Endothelial cell of umbilical vein (primary cell): Measurements from ENCODE around the gene DHRS4. TPM values are rescaled to one million over a fixed set of nuclear protein-coding genes. Genes with fewer than 3 reads are reported as not detected.

ENCODE experiments used
- BruUV-seq: library from RNA; stranded (reverse); fragments of 400-500 nt; replicated peaks from 2 replicates; lab custom pipeline; 2021; lab: Mats Ljungman, UMichigan
- CTCF ChIA-PET: fragments of 300-600, 350-600 bp; sonication (Branson Sonifier 250); formaldehyde crosslinking; loops from one replicate; lab custom pipeline; 2021; ENCODE audit warnings: antibody characterized with exemption, inconsistent platforms; lab: Charles Lee
- POLR2A ChIA-PET: fragments of 300-600, 350-600 bp; sonication (Branson Sonifier 250); formaldehyde crosslinking; loops from one replicate; lab custom pipeline; 2021; ENCODE audit warnings: antibody characterized with exemption, inconsistent platforms; lab: Charles Lee
- DNase-seq: peaks from one replicate; pipeline ENCODE4 v3.0.0-alpha.2; 2011; ENCODE audit warnings: low read depth, low spot score
- FAIRE-seq: peaks from 2 replicates; lab custom pipeline; 2011; peaks lifted over from hg19 to GRCh38; lab: Jason Lieb, UNC
- H2AFZ ChIP-seq: 2 replicates; pipeline ENCODE4 v1.6.0; 2012; ENCODE audit warnings: low read depth, low read length, control low read depth, inconsistent platforms
- H3K27ac ChIP-seq: 2 replicates; pipeline ENCODE4 v1.5.1; 2011; ENCODE audit warnings: low read depth, mild to moderate bottlenecking, control low read depth, low read length, moderate library complexity; ENCODE audit not compliant: insufficient read depth
- H3K27me3 ChIP-seq, 2 experiments: 2 replicates each; pipeline versions ENCODE4 v1.6.0 to v1.6.1; 2011; ENCODE audit warnings: low read length in 2 of 2, mixed read lengths in 1 of 2; ENCODE audit not compliant: control insufficient read depth in 2 of 2, insufficient read depth in 2 of 2
- H3K36me3 ChIP-seq, 2 experiments: 2 replicates in 1 of 2; 3 replicates in 1 of 2; pipeline ENCODE4 v1.5.1; 2011; ENCODE audit warnings: low read length in 2 of 2, mild to moderate bottlenecking in 1 of 2, moderate library complexity in 1 of 2; ENCODE audit not compliant: control insufficient read depth in 2 of 2, insufficient read depth in 2 of 2; ENCODE audit errors: extremely low read depth in 1 of 2
- H3K4me1 ChIP-seq: 3 replicates; pipeline ENCODE4 v1.5.1; 2011; ENCODE audit warnings: mild to moderate bottlenecking, low read length; ENCODE audit not compliant: control insufficient read depth, insufficient read depth; ENCODE audit errors: extremely low read depth
- H3K4me2 ChIP-seq: 2 replicates; pipeline ENCODE4 v1.6.1; 2011; ENCODE audit warnings: low read length, control low read depth, mixed read lengths; ENCODE audit not compliant: insufficient read depth
- H3K4me3 ChIP-seq, 3 experiments: fragments of 200-600 bp in 1 of 3; sonication (generic), shearing (Covaris generic) in 1 of 3; replicated peaks in 1 of 3; 2 replicates each; pipeline ENCODE4 v1.5.1; 2011 to 2016; ENCODE audit warnings: control low read depth in 3 of 3, low read length in 3 of 3, mild to moderate bottlenecking in 2 of 3, inconsistent platforms in 1 of 3, low read depth in 1 of 3, moderate library complexity in 1 of 3; ENCODE audit not compliant: insufficient read depth in 1 of 3
- H3K79me2 ChIP-seq: 2 replicates; pipeline ENCODE4 v1.6.0; 2012; ENCODE audit warnings: low read length, inconsistent platforms; ENCODE audit not compliant: control insufficient read depth, insufficient read depth
- H3K9ac ChIP-seq: replicated peaks from 2 replicates; pipeline ENCODE3; 2011; ENCODE audit warnings: low read length, control low read depth; ENCODE audit not compliant: insufficient read depth; ENCODE audit errors: extremely low read depth
- H3K9me1 ChIP-seq: replicated peaks from 3 replicates; pipeline ENCODE4 v1.6.0; 2011; ENCODE audit warnings: mild to moderate bottlenecking, low read length; ENCODE audit not compliant: control insufficient read depth, insufficient read depth; ENCODE audit errors: extremely low read depth
- H3K9me3 ChIP-seq: replicated peaks from 2 replicates; pipeline ENCODE4 v1.5.1; 2012; ENCODE audit warnings: low read length, inconsistent platforms; ENCODE audit not compliant: control insufficient read depth, insufficient read depth
- H4K20me1 ChIP-seq: replicated peaks from 2 replicates; pipeline ENCODE3; 2011; ENCODE audit warnings: mild to moderate bottlenecking, low read length; ENCODE audit not compliant: control insufficient read depth, insufficient read depth; ENCODE audit errors: extremely low read depth
- CTCF ChIP-seq, 2 donors: IDR thresholded peaks; 1 replicate in 1 of 2; 2 replicates in 1 of 2; pipeline ENCODE4 v1.5.1; 2011; ENCODE audit warnings: low read length in 2 of 2, mild to moderate bottlenecking in 2 of 2, moderate library complexity in 2 of 2, control low read depth in 1 of 2, inconsistent platforms in 1 of 2, low read depth in 1 of 2; ENCODE audit not compliant: insufficient read depth in 1 of 2; ENCODE audit errors: extremely low read depth in 1 of 2
- EZH2 ChIP-seq: IDR thresholded peaks from 2 replicates; pipeline ENCODE4 v1.6.1; 2012; ENCODE audit warnings: borderline replicate concordance, low read depth, mild to moderate bottlenecking, moderate library complexity, low read length, inconsistent platforms; ENCODE audit not compliant: severe bottlenecking
- FOS ChIP-seq: IDR thresholded peaks from 2 replicates; pipeline ENCODE4 v1.6.1; 2011; ENCODE audit warnings: mild to moderate bottlenecking, low read length, moderate library complexity, borderline replicate concordance; ENCODE audit not compliant: insufficient read depth
- JUN ChIP-seq: IDR thresholded peaks from 2 replicates; pipeline ENCODE4 v1.6.1; 2011; ENCODE audit warnings: borderline replicate concordance, low read depth; ENCODE audit not compliant: insufficient read length, insufficient read depth
- MYC ChIP-seq: IDR thresholded peaks from one replicate; pipeline ENCODE4 v1.6.1; 2011; ENCODE audit warnings: mild to moderate bottlenecking, low read depth, low read length
- POLR2A ChIP-seq: IDR thresholded peaks from 2 replicates; pipeline ENCODE4 v1.6.1; 2012; ENCODE audit warnings: low read depth, mild to moderate bottlenecking, control low read depth, low read length
- dilution Hi-C: fragments of 300-500 bp; cut with MboI; formaldehyde crosslinking; loops from one replicate; pipeline ENCODE4 v1.15.0; 2019; ENCODE audit warnings: low sequenced_read_pairs; ENCODE audit not compliant: extremely low pct_ligation_motif_present
- intact Hi-C: fragments of 100-400 bp; cut with micrococcal nuclease; formaldehyde crosslinking; loops from one replicate; pipeline ENCODE4 v1.10.0; 2022
- polyA plus RNA-seq, 4 experiments: library from polyadenylated mRNA; depleted of rRNA in 3 of 4; stranded (reverse) in 3 of 4; unstranded in 1 of 4; fragments of >200 nt; gene quantifications; 2 replicates each; pipeline versions ENCODE4 v1.2.1 to v1.2.3, GENCODE V29; 2011 to 2012; ENCODE audit warnings: missing spikeins in 1 of 4
- total RNA-seq: library from RNA; stranded (reverse); gene quantifications from 2 replicates; pipeline ENCODE4 v1.2.3, GENCODE V29; 2021

The DHRS4 gene
- total and polyA plus RNA-seq, 2 donors (not counting 3 experiments of a cell fraction or from before 2014, with no cell fraction given) = 19.2 to 32.0 TPM

GRCh38 chr14:23932639-23933038 is 20.9 kb upstream of the DHRS4 start:
- dilution Hi-C loops = no loop called here
- Histone ChIP-seq H3K4me1 (no peaks in the 10 kb centered on the region), H3K27me3 (peaks cover 0 to 3% of the 10 kb centered on the region in 2 experiments), H3K9me1 (no peaks in the 10 kb centered on the region), H3K36me3 (no peaks in the 10 kb centered on the region), H2AFZ (no peak overlapping the region), H4K20me1 (no peaks in the 10 kb centered on the region), H3K4me2 (no peak overlapping the region), H3K27ac (no peak overlapping the region), H3K9ac (no peak overlapping the region), H3K79me2 (no peaks in the 10 kb centered on the region), H3K9me3 (no peaks in the 10 kb centered on the region), H3K4me3 (no peak overlapping the region)
- TF ChIP-seq MYC (no peak), EZH2 (no peak), CTCF (IDR thresholded peaks at IDR 0.05; ENCODE audit: extremely low read depth in 1 of 2, insufficient read depth in 1 of 2, low read depth in 1 of 2, low read length in 2 of 2) (no peak), JUN (no peak), FOS (no peak), POLR2A (no peak)
- no TSS peak for BruUV-seq
- ChIA-PET CTCF (interaction anchor here (1.1 to 5.4 kb wide), 4 partner anchors 22 to 301 kb away, joined by 3 to 60 read pairs (median 6); no protein-coding TSS in a partner anchor), POLR2A (no interaction called here)
- no peak for DNase-seq
- FAIRE-seq = no peak
- intact Hi-C loops = no loop called here
